NB4 (cell line): ENCODE measurements around the gene F5.

Experiments used
- MYC ChIP-seq: IDR thresholded peaks from 2 replicates; pipeline ENCODE4 v1.6.1; 2011; ENCODE audit warnings: low read depth, low read length
- POLR2A ChIP-seq: IDR thresholded peaks from 2 replicates; pipeline ENCODE4 v1.6.1; 2011; ENCODE audit warnings: mild to moderate bottlenecking; ENCODE audit not compliant: insufficient read length; ENCODE audit errors: extremely low read depth
- TF ChIP-seq, protein P1 (sequence below): IDR thresholded peaks from one replicate; pipeline ENCODE4 v1.5.1; 2012; ENCODE audit warnings: low read depth, low read length
- TF ChIP-seq, protein P2 (sequence below): IDR thresholded peaks from 2 replicates; pipeline ENCODE4 v1.6.1; 2011; ENCODE audit warnings: low read depth, low read length

DNA sequence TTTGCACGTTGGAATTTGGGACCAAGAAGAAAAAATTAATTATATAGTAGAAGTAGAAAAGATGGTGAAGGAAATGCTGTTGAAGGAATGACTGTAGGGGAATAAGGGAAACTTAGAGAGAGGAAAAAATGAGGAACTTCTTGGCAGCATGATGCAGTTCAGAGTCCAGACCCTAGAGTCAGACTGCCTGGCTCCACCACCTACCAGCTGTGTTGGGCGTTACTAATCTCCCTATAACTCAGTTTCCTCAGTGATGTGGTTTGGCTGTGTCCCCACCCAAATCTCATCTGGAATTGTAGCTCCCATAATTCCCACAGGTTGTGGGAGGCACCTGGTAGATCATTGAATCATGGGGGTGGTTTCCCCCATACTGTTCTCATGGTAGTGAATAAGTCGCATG lies 45.0 kb upstream of the F5 start:
- TF ChIP-seq MYC (no peak), POLR2A (no peak)
- TF ChIP-seq, protein P1, sequence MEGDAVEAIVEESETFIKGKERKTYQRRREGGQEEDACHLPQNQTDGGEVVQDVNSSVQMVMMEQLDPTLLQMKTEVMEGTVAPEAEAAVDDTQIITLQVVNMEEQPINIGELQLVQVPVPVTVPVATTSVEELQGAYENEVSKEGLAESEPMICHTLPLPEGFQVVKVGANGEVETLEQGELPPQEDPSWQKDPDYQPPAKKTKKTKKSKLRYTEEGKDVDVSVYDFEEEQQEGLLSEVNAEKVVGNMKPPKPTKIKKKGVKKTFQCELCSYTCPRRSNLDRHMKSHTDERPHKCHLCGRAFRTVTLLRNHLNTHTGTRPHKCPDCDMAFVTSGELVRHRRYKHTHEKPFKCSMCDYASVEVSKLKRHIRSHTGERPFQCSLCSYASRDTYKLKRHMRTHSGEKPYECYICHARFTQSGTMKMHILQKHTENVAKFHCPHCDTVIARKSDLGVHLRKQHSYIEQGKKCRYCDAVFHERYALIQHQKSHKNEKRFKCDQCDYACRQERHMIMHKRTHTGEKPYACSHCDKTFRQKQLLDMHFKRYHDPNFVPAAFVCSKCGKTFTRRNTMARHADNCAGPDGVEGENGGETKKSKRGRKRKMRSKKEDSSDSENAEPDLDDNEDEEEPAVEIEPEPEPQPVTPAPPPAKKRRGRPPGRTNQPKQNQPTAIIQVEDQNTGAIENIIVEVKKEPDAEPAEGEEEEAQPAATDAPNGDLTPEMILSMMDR: no peak
- TF ChIP-seq, protein P2, sequence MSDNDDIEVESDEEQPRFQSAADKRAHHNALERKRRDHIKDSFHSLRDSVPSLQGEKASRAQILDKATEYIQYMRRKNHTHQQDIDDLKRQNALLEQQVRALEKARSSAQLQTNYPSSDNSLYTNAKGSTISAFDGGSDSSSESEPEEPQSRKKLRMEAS: no peak
